Measurements from ENCODE around the gene TMEM163.
"Not testable (repeated sequence)": the region's sequence is repeated elsewhere in the genome, so short reads cannot be mapped to it uniquely, and the experiment has no call there.

The TMEM163 gene

DNA sequence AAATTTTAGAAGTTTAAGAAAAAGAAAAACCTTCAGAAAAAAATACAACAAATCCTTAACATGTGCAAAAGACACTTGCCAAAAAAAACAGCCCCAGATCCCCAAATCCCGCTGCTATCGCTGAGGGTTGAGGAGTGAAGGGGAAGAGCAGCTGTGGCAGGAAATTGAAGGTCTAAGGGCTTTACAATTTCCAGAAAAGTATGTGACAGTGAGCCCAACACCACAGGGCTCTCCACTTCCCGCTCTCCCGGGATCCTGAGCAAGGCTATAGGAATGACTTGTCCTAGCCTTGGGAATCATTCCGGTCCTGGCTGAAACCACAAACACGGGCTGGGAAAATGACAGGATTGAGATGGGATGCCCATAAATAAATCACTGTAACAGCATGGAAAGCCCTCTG, 191.4 kb downstream of the TMEM163 start:
- DNase-seq (ENCODE audit: low read depth), result no peak

DNA sequence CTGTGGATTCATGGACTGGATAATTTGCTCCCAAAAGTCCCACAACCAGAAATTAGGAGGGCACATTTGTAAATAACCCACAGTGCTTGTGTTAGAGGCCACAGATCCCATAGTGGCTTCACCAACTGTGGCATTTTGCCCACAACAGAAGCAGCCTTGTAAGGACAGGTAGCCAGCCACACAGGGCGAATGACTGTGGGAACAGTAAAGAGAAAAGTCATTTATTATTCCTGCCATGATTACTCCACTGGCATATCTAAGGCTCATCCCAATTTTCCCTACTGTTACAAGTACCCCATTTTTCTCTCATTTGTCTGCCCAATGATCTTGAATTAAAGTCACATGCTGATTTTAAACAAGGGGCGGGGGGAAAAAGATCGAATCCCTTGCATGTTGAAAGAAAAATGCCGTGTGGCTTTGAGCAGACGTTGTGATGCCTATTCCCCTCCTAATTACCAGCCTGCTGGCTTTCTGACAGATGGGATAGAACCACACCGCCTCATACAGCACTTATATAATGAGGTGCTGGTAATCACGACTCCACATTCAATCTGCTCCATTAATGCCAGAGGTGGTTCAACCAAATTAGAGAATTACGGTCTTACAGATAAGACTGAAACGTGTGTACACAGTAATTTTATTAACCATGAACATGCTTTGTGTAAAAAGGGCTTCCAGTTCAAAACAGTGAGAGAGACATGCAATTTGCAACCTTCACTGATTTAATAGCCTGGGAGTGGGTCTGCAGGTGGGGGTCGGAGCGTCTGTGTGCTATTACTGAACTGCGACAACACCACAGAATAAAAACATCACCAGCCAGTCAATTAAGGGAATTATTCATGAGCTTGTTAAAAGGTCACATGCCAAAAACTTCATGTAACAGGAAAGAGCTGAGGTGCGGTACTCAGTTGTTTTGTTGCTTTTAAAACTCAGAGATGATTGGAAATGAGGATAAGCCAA, 196.0 kb downstream of the TMEM163 start:
- DNase-seq (ENCODE audit: low read depth), result no peak

GRCh38 chr2:134518101-134518500, 200.7 kb downstream of the TMEM163 start:
- DNase-seq (ENCODE audit: low read depth), result no peak

- no peak for DNase-seq (ENCODE audit: low read depth)
Measured at GRCh38 chr2:134515137-134515536, 203.7 kb downstream of the TMEM163 start.

GRCh38 chr2:134513465-134513804, 205.4 kb downstream of the TMEM163 start:
- DNase-seq (ENCODE audit: low read depth), result no peak

GRCh38 chr2:134512734-134513464, 205.9 kb downstream of the TMEM163 start:
- DNase-seq (ENCODE audit: low read depth), result no peak

DNA sequence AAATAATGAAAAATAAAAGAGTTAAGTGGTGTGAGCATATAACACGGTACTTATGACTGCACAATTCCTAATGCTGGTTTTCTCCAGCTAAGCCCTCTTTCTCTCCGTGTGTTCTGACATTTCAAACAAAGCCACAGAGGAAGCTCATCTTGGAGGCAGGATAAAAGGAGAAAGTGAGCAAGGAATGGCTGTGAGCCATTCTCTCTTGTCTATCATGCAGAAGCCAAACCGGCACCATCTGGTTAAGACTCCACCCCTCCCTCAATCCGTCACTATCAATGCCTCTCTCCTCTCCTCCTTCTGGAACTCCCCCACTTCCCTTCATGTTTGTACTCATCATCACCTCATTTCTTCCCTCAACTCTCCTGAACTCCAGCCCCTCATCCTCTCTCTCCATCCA, 210.4 kb downstream of the TMEM163 start:
- DNase-seq (ENCODE audit: low read depth), result no peak

GRCh38 chr2:134507697-134508096, 211.1 kb downstream of the TMEM163 start:
- no peak for DNase-seq (ENCODE audit: low read depth)

DNA sequence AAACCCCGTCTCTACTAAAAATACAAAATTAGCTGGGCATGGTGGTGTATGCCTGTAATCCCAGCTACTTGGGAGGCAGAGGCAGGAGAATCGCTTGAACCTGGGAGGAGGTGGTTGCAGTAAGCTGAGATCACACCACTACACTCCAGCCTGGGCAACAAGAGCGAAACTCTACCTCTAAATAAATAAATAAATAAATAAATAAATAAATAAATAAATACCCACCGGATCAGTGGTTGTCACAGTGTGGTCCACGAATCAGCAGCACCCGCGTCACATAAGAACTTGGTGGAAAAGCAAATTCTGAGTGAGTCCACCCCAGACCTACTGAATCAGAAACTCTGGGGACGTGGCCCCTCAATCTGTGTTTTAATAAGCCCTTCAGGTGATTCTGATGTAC, 211.6 kb downstream of the TMEM163 start:
- not testable (repeated sequence) for DNase-seq (ENCODE audit: low read depth)

DNA sequence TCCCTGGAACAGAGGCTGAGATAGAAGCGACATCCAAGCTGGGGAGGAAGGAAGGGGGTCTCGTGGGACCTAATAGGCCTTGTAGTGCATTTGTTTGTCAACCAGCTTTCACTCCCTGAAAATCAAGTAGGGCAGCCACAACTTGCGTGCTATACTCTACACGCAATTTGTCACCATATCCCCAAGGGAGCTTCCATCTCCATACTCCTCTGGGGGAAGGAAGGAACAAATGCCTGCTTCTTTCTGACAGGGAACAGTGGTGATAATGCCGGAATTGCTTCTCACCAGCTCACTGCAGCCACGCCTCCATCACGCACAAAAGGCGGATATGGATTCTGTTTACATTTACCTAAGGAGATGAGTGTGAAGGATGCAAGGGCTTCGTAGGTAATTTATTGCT, 213.4 kb downstream of the TMEM163 start:
- no peak for DNase-seq (ENCODE audit: low read depth)

- DNase-seq (ENCODE audit: low read depth), result no peak
Measured at GRCh38 chr2:134504586-134505336, 214.0 kb downstream of the TMEM163 start.

DNA sequence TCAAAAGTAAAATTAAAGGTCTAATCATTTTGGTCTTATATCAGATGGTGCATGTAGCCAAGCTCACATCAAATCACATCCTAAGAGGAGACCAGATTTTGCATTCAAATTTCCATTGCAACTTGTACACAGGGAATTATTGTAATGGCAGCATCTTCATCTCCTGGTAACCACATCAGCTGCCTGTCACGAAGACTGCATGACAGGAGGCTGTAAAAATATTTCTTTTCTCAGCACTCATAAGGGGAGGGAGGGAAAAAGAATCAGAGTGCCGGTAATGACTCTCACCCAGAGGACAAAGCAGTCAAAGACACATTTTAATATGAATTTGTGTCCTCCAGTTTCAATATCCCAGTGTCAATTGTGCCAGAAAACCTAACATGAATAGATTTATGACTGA, 216.7 kb downstream of the TMEM163 start:
- DNase-seq (ENCODE audit: low read depth), result no peak

DNA sequence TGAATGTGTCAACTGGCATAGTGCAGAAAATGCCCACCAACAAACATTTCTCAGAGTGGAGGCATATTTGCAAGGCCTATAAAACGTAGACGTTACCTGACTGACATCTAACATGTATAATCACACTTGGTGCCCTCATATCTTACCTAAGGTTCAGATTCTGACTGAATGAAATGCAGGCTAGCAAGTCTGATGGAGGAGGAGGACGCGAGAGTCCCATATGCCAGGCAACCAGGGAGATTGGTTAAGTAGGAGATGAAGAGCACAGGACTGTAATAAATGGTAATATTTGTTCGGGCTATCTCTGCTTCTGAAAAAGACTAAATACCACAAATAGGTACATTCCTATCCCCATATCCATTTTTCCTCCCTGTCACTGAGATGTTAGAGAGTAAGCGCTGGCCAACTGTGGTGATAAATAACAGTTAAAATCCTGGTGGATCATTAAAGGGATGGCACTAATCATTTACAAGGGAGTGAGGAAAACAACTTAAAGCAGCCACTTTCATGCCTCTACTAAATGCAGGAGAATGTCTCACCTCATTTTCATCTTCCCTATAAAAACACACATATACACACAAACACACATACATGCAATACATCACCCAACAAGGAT, 217.2 kb downstream of the TMEM163 start:
- DNase-seq (ENCODE audit: low read depth), result no peak

DNA sequence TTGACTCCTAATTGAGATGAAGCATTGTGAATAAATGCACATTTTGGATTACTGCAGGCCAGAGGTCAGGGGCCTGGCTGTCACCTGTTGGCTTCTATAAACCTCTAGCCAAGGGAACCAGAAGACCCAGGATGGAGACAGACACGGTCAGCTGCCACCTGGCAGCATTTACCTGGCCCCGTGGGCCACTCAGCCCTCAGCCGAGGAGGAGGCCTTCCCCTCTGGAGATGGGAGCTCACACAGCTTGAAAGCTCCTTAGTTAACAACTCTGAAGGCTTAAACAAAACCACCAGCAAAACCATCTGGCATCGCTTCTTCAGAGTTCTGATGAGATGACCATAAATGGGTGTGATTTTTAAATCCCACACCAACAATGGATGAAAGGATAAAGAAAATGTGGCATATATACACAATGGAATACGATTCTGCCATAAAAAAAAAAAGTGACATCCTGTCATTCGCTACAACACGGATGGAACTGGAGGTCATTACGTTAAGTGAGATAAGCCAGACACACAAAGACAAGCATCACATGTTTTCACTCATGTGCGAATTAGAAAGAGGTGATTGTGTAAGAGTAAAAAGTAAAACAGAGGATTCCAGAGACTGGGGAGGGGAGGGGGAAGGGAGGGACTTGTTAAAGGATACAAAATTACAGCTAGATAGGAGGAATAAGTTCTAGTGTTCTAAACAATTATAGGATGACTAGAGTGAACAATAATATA, 218.4 kb downstream of the TMEM163 start:
- no peak for DNase-seq (ENCODE audit: low read depth)

- no peak for DNase-seq (ENCODE audit: low read depth)
Measured at GRCh38 chr2:134499307-134499926, 219.4 kb downstream of the TMEM163 start.

- no peak for DNase-seq (ENCODE audit: low read depth)
Measured at GRCh38 chr2:134498654-134499053, 220.1 kb downstream of the TMEM163 start.

- DNase-seq (ENCODE audit: low read depth), result no peak
Measured at GRCh38 chr2:134493797-134494196, 225.0 kb downstream of the TMEM163 start.

- no peak for DNase-seq (ENCODE audit: low read depth)
Measured at GRCh38 chr2:134491771-134492441, 226.9 kb downstream of the TMEM163 start.

- DNase-seq (ENCODE audit: low read depth), result no peak
Measured at GRCh38 chr2:134491022-134491421, 227.8 kb downstream of the TMEM163 start.

DNA sequence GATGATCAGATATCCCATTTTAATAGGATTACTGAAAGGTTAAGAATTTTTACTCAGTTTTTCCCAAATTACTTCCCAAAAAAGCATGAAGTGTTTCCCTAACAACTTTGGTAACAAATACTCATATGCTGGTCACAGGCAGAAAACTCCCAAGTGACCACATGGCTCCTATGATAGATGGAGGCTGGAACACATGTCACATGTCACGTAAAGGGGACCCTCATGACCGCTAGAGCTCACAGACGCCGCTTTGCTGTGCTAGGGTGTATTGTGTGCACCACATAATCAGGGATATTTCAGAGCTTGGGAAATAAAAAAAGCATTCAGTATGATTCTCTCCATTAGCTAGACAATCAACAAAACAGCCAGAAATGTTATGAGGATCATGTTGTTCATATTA, 228.2 kb downstream of the TMEM163 start:
- no peak for DNase-seq (ENCODE audit: low read depth)

Data from stimulated activated CD8-positive, alpha-beta memory T cell treated with anti-CD3 and anti-CD28 coated beads, Interleukin-12 subunit alpha, Interleukin-12 subunit beta, amount 100 ng/mL, for 1 hour (primary cell).